AML-193 (cell line): Measurements from ENCODE around the gene KLF16.
A peak's percentile ranks its signal among the peaks of the same experiment; 100 is the strongest.
"Not testable (repeated sequence)": the region's sequence is repeated elsewhere in the genome, so short reads cannot be mapped to it uniquely, and the experiment has no call there.

Experiments used
- DNase-seq, 2 experiments: peaks; one replicate each; lab custom pipeline; 2025; lab: John Stamatoyannopoulos, UW

KLF16 gene

DNA sequence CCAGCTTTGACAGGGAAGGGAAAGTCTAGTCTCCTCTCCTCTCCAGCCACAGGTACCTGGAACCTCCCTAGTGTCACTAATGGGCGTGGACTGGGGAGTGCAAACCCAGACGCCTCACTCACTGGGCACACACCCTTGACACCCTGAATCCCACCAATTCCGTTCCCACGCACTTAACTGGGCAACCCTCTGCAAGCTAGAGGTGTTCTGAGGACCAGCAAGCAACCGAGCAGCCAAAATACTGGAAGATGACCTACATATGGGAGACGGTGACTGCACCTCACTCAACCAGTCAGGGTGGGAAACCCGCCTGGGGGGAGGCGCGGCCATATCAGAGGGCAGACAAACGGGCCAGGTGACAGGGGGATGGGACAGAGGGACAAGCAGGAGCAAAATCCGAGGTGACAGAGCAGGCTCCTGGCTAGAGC lies 20.9 kb upstream of the KLF16 start:
- no peak for DNase-seq

DNA sequence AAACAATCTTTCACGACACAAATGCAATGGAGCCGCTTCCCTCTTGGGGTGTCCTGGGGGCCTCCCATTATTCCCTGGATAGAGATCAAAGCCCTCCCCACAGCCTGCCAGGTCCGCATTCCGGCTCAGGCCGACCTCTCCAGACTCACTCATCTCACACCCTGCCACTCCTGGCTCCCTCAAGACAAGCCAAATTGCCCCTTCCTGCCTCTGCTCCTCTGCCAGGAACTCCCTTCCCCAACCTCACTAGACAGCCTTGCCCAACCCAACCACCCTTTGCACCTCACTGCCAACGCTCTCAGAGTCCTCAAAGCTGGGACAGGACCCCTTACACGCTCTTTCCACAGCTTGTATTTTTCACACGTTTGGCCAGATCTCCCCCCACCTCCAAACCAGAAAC lies 20.4 kb upstream of the KLF16 start:
- DNase-seq: peak; percentile 13 to 32

DNA sequence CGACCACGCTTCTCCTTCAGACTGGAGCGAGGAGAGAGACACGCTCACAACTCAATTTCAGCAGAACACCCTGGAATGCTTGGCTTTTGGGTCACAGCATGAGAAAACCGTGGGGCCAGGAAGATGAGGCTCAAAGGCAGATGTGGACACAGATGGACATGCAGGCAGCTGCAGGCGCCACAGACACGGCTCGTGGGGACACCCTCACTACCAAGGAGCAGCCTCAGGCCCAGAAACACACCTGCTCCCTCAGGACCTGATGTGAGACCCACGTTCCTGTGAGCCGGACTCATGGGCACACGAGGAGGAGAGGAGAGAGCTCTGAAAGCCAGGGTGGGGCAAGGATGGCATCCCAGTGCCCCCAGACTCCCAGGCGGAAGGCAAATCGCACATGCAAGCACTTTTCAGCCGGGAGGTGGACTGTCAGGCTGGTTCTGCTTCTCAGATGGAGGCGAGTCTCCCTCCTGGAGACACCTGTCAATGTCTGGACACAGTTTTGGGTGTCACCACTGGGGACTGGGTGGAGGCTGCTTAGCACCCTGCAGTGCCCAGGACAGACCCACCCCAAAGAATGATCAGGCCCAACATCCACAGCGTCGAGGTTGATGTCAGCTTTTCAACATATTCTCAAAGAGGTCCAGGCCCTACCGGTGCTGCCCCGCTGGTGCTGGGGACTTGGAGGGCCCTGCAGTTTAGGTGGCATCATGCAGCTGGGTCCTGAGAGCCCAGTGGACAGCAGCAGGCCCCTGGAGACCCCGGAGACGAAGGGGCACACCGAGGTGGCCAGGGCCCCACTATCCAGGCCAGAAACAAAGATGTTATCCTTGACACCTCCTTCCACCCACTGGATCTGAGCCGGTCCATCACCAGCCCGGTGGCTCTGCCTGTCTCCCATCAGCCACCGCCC lies 19.7 kb upstream of the KLF16 start:
- DNase-seq: no peak

DNA sequence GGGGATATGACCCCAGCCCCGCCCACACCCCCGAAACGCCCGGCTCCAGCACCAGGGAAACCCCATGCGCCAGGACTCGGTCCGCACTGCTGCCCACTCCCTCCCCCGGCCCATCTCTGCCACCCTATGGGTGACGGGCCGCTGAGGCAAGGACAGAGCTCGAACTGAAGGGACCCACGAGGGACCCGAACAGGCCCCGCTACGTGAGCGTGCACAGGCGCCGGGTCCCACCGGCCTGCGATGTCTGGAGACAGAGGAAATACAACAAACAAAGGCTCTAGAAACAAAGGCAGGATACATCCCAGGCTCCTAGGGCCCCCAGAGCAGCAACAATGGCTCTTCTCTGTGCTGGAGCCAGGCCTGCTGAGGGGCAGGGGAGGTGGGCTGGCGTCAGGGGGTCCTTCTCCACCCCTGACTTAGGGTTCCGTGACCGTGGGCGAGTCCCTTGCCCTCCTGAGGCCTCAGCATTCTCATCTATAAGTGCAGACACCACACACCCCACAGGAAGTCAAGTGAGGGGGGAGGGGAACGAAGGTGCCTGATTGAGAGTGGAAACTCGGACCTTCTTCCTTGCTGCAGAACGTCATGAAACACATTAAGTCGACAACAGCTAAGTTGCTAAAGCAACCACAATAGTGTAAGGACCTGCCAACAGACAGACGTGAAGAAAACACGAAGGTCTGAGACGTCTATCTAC lies 18.9 kb upstream of the KLF16 start:
- DNase-seq: peak; percentile 15 to 18

DNA sequence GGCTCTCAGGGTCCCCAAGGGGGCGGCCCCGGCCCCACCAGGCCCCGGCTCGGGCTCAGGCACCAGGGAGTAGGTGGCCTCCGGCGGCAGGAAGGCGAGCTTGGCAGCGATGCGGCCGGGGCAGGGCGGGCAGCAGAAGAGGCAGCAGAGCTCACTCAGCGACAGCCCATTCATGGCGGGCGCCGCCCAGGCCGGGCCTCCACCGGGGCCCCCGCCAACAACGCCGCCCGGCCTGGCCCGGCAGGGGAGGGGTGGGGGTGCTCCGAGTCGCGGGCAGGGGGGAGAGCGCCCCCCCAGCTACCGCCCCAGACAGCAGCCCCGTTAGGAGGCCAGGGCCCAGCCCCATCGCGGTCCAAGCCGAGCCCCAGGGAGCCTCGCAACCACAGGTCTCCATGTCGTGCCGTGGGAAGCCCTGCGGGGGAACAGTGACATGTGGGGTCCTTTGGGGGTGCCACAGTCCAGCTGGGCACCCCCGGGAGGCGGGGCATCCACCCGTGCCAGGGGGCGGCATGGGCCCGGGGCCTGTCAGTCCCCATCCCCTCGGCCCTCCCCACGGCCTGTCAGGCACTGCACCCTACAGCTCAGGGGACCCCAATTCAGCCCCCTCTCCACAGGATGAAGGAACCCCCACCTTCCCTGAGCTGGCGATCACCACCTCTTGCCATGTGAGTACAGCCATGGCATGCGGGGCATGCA lies 18.2 kb upstream of the KLF16 start:
- DNase-seq: not testable (repeated sequence)

DNA sequence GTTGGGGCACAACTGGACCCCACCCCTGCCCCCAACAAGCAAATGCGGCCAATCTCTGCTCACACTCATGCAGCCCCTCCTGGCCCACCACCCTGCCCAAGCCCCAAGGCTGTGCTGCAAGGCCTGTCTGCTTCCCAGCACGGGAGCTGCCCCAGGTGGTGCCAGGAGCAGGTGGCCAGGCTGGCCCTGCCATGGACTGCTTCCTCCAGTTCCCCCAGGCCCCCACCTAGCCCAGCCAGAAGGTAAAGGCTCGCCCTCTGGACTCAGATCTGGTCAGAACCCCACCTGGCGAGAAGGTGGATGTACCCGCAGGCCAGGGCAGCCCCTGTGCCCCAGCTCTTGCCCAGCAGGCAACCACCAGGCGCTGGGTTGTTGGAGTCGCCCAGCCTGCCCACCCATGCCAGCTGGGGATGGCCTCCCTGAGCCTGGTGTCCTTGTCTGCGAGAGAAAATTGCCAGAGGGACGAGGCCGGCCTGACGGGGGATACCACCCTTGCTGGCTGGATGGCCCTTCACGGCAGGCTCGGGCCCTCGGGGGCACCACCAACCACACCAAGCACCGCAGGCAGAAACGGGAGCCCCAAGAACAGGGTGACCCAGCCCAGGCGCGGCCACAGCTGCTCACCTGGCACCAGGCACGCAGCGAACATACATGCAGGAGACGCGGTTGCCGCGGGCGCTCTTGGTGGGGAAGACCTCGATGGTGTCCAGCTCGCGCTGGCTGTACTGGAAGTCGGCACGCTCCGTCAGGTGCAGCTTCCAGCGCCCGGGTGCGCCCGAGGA lies 17.4 kb upstream of the KLF16 start:
- DNase-seq: no peak

DNA sequence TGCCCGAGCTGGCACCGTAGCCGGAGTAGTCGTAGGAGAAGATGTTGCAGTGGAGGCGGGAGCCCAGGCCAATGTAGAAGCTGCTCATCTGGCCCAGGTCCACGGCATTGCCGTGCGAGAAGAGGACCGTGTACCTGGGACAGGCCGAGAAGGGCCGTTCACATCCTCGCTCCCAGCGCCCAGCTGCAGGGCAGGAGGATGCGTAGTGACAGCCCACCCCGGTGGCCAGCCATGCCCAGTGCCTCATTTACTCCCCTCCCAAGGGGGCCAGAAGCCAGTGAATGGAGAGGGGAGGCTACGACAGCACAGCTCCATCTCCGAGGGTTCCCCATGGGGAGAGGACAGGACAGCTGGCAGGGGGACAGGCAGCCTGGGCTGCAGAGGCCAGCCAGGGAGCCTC lies 16.6 kb upstream of the KLF16 start:
- not testable (repeated sequence) for DNase-seq

DNA sequence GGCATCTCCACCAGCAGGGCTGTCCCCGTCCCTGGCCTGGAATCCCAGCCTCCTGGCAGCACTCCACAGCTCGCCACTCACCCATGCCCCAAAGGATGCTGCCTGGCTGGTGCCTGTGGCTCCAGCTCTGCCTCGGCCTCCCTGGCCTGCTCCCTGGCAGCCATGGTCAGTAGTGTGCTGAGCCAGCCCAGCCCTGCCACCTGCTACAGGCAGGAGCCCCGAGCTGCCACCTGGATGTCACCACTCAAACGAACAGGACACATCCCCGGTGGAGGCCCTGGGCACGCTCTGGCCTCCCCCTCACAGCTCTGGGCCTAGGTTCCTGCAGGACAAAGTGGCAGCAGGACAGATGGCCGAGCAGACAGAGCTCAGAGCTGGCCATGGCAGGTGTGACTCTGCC lies 15.2 kb upstream of the KLF16 start:
- DNase-seq: not testable (repeated sequence)

DNA sequence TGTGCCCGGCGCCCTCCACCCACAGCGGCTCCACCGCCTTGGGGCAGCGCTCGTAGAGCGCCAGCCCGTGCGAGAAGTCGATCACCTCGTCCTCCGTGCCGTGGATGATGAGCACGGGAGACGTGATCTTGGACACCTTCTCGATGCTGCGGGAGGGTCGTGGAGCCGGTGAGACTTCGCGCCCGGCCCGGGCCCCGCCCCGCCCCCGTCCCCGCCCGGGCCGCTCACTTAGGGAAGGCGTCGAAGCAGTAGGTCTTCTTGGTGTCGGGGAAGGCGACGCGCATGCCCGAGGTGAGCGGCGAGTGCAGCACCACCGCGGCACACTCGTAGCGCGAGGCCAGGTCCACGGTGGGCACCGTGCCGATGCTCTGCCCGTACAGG lies 13.9 kb upstream of the KLF16 start:
- not testable (repeated sequence) for DNase-seq

DNA sequence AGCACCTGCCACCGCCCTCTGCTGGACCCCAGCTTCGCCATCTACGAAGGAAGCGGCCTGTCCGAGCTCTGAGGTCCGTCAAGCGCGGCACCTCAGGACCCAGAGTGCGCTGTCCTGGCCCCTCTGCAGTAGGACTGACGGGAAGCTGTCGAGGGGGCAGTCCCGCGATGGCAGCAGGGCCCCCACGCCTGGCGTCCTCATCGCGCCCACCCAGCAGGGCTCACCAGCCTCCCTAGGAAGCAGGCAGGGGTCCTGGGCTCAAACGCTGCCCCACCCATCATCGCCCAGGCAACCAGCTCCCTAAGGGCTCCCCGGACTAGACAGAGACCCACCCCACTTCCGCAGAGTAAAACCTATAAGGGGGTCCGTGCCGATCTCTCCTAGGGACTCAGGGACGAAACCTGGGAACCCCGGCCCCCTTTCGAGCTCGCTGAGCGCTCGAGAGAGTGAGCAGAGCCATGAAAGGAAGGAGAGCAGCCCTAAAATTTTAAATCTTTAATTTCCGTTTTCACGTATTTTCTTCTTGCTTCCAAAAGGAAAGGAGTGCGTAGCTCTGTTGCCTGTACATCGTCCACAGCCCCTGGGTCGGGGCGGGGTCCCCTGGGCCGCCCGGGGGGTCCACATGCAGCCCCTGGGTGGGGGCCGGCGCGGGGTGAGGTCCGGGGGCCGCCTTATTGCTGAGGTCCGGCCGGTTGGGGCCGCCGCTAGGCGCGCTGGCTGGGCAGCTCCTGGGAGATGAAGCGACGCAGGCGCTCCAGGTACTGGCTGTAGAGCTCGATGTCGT lies 13.3 kb upstream of the KLF16 start:
- DNase-seq: not testable (repeated sequence)

DNA sequence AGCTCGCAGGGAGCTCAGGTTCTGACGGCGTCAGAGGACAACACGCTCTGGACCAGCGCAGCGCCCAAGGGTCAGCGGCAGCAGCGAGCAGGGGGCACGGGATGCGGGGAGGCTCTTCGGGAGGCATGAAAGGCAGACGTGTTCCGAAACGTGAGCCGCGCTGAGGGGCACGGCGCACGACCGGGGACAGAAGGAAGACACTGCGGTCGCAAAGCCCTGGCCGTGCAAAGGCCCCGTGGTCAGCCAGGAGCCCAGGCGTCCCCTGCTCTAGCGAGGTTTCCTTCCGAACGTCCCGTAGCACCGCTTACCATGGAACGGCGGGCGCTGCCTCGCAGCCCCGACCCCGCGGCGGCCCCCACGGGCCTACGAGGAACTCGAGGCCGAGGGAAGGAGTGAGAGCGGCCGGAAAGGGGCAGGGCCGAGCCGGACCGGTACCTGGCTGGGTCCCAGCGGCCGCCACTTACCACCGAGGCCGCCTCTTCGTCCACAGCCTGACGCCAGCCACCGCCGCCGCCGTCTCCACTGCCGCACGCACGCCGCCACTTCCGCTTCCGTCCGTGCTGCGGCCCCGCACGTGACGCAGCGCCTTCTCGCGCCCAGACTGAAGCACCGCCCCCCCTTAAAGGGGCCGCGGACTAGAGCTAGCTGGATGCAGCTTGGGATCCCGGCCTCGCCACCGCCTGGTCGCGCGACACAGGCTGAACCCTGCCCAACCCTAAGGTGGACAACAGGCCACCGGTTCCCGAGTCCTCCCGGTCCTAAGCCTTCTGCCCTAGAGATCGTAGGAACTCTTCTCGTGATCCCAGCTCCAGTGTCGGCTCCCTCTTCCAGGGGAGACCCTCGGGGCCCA lies 12.5 kb upstream of the KLF16 start:
- DNase-seq: peak; percentile 81 to 92

DNA sequence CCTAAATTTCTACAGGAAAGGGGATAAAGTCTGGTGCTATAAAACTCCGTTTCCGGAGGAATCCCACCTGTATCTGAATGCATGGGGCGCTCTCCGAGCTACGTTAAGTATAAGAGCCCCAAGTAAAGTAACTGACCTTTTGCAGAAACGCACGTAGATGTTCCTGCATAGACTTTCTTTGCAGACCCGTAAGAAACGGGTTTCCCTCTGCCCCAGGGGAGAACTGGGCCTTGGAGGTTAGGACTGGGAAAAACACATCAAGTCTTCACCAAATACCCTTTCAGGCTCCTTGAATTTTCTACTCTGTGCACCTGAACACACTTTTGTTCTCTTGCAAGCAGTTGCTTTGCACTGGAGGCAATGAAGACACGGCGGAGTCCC lies 11.9 kb upstream of the KLF16 start:
- DNase-seq: not testable (repeated sequence)

DNA sequence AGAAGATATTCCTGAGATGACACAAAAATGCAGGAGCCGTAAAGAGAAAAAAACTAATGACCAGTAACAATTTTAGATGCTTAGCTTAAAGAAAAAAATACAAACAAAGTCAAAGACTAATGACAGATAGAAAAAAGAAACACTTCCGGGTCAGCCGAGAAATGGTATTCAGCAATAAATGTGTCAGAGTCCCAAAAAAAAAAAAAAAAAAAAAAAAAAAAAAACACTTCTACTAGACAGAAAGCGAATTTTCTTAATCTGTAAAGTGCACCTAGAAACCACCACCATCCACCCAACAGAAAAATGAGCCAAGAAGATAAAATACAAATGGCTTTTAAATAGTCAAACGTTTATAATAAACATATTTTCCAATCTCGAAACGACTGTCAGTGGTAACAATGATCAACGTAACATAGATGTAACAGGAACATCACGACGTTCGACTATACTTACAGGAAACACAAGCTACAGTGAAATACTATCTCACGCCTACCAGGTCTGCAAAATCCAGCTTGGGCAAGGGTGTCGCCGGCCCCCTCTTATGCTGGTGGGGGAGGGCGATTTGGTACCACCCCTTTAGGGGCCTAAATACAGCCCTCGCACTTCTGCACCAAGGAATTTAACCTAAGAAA lies 11.3 kb upstream of the KLF16 start:
- peak; percentile 31 to 43 for DNase-seq

DNA sequence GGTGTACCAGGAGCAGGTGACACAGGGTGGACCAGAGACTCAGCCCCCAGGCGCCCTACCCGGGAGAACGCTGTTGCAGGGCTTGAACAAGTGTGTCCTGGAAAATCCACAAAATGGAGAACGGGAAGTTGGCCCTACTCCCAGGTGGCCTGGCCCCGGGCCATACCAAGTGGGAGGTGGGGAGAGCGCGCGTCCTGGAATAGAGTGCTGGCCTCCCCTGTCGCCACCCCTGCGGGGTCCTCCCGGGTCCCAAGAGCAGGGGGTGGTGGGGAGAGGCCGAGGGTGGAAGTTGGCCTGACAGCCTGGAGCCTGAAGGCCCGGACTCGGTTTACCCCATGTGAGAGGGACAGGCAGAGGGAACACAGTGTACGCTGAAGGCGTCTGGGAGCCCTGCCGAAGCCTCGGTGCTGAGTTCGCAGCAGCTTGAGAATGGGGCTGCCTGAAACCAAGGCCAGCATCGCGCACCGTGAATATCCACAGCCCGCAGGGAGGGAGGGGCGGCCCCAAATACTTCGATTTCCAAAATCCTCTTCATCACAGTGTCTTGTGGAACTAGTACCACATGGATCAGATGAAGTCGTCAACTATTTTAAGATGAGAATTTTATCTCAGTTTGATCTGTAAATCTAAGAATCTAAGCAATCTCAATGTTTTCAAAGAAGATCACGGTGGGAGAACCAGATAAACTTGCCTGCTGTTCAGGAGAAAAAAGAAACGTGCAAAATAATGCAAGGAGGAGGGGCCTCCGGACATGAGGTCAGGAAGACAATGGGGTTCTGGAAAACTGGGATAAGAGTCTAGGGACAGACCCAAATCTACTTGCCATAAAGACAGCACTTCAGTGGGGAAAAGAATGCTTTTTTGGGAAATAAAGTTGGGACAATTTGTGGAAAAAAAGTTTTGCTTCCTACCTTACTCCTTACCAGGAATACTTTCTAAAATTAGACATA lies 10.4 kb upstream of the KLF16 start:
- no peak for DNase-seq

DNA sequence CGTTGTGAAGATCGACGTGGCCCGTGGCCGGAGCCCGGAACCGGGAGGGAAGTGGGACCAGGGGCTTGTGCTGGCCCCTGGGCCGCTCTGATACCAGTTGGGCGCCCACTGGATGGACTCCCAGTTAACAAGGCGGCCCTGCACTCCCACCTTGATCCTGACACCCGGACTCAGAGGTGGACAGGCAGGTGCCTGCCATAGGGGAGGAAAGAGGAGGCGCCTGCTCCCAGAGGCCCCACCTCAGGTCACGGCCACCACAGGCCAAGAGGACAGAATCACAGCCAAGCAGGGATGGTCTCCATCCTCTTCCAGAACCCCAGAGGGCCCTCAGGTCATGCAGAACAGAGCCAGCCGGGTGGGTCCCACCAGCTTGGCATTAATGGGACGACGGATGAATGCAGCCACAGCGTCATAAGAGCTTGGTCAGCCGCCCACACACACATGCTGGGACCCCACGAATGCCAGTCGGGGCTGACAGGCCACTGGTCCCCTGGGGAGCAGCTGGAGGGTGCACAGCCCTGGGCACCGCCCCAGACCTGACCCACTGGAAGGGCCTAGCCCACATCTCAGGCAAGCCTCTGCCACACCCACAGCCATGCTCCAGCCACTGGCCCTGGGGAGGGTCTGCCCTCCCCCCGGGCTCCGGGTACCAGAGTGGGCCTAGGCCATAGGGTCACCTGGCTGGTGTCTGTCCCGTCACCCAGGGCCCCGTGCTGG lies 9.6 kb upstream of the KLF16 start:
- no peak for DNase-seq

DNA sequence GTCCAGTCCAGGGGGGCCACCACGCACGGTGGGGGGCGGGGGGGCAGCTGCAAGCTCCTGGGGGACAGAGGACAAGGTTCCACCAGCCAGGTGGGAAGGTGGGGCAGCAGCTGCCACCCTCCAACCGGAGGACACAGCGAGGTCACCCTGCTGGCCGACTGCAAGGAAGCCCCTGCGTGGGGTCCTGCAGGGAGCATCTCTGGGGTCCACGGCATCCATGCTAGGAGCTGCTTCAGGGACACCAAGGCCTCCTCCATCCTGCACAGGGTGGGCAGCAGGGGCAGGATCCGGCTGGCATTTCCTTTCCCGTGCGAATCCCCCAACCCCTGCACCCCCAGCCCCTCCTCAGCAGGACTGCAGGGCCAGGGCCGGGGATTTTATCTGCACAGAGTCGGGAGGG lies 8.3 kb upstream of the KLF16 start:
- no peak for DNase-seq

DNA sequence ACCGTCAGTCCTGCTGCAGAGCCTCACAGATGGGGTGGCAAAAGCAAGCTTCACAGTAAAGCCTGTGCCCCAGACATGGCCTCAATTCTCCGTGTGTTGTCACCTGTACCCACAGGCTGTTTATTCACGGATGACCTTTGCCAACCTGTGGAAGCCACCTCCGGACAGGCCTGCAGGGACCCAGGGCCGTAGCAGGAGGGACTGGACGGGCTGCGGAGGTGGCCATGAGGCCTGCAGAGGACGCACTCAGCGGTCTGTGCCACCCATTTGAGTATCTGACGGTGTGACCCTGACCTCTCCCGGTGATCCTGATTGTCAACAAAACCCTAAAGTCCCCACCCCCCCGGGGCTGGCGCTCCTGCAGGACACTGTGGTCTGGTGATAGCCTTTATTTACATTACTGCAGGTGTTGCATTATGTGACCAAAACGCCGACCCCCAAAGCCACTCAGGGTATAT lies 7.8 kb upstream of the KLF16 start:
- DNase-seq: no peak

DNA sequence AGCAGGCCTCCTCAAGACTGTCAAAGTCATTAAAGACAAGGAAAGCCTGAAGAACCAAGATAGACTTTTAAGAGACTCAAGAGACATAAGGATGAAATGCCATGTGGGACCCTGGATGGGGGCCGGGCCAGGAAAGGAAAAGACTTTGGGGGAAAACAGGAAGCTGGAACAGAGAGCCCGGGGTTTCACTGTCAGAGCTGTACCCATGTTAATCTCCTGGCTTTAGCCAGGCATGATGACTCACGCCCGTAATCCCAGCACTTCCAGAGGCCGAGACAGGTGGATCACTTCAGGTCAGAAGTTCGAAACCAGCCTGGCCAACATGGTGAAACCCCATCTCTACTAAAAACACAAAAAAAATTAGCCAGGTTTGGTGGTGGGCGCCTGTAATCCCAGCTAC lies 5.6 kb upstream of the KLF16 start:
- DNase-seq: no peak
